ENCODE measurements around the gene CECR2.

The CECR2 gene

GRCh38 chr22:17369439-17370025 is at the start of gene CECR2:
CECR2 (plus strand) TSS chr22:17369460; CDS start chr22:17369784, 324 bp downstream.
- DNase-seq (ENCODE audit: low read depth): no peak

DNA sequence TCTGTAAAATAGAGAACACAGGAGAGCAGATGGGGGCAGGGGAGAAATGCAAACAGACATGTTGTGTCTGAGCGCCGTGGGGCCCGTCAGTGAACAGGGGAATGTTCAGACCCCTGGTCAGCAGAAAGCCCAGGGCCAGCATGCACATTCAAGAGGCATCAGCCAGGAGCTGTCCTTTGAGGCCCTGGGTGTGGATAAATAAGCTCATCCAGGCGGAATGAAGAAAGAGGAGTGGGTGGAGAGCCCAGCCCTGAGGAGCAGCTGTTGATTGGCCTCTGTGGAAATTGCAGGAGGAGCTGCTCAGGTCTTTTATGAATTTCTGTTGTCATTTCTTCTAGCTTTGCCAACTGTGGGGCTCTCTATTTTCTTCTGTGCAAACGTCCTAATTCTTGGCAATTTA is 49.7 kb upstream of the CECR2 start:
- no peak for DNase-seq (ENCODE audit: low read depth)

DNA sequence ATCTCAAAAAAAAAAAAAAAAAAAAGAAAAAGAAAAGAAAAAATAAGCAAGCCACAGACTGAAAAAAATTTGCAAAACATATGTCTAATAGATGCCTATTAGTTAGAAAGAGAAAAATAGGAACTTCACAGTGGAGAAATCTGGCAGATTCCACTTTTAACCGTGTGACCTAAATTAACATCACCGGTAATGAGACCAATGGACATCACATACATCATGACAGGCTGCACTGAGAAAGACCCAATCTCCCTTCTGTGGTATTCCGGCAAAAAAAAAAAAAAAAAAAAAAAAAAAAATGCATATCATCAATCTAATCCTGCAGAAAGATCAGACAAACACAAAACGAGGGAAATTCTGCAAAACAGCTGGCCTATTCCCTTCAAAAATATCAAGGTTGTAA is 46.7 kb upstream of the CECR2 start:
- DNase-seq (ENCODE audit: low read depth): no peak

GRCh38 chr22:17331690-17332089 is 37.6 kb upstream of the CECR2 start:
- DNase-seq (ENCODE audit: low read depth): no peak

- no peak for DNase-seq (ENCODE audit: low read depth)
These were observed 37.0 kb upstream of the CECR2 start for GRCh38 chr22:17332109-17332800.

DNA sequence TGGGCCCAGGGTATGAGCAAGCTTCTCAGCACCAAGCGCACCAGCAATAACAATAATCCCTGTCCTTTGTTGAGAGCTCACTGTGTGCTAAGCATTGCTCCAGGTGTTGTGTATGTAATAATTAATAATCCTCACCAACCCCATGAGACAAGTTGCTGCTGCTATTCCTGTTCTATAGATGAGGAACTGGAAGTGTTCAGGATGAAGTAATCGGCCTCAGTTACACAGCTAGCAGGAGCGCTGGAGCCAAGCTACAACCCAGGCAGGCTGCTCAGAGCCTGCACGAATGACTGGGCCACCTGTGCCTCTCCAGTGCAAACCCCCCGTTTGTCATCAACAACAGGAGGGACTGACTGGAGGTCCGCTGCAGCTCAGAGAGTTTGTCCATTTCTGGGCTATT is 35.2 kb upstream of the CECR2 start:
- DNase-seq (ENCODE audit: low read depth): no peak

GRCh38 chr22:17334983-17335382 is 34.3 kb upstream of the CECR2 start:
- DNase-seq (ENCODE audit: low read depth): no peak

- DNase-seq (ENCODE audit: low read depth): no peak
These were observed 33.2 kb upstream of the CECR2 start for GRCh38 chr22:17336061-17336460.

DNA sequence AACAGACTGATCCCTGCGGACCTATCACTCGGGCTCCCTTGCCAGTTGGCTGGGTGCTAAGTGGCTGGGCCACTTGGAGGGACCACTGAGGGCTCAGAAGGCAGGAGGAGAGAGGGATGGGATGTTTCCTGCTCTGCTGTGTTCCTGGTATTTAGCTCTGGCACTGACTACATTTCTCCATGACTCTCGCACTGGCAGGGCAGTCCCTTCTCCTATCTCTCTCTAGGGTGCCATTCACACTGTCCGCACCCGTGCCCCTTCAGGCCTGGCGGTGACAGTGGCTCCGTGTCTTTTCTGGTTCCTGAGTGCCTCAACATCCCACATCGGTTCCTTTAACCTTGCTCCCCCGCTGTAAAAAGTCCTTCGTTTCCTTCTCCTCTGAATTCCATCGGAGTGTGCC is 31.6 kb upstream of the CECR2 start:
- no peak for DNase-seq (ENCODE audit: low read depth)

GRCh38 chr22:17339095-17339693 is 30.1 kb upstream of the CECR2 start:
- no peak for DNase-seq (ENCODE audit: low read depth)

DNA sequence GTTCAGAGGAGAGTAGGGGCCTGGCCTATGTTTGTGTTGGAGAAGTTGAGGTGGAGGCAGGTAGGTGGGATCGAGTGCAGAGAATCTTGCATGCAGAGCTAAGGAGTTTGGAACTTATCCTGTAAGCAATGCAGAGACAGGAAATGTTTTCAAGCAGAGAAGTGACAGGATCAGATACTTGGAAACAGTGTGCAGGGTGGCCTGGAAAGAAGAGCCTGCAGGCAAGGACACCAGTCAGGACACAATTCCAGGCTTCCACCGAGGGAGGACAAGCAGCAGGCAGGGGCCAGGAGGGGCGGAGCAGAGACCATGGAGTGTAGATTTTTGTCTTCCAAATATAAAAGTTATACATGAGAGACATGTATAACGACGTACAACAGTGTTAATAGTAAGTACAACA is 26.9 kb upstream of the CECR2 start:
- no peak for DNase-seq (ENCODE audit: low read depth)

GRCh38 chr22:17343766-17344165 is 25.5 kb upstream of the CECR2 start:
- no peak for DNase-seq (ENCODE audit: low read depth)

DNA sequence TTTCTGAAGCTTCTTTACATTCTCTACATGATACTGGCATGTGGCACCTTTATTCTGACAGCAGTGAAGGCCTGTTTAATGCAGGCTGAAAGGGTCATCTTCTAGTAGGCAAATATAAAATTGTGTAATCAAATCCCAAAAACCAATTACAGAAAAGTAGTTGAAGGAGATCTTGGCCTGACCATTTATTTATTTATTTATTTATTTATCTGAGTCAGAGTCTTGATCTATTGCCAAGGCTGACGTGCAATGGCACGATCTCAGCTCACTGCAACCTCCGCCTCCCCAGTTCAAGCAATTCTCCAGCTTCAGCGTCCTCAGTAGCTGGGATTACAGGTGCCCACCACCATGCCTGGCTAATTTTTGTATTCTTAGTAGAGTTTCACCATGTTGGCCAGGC is 22.7 kb upstream of the CECR2 start:
- DNase-seq (ENCODE audit: low read depth): no peak

GRCh38 chr22:17347724-17348123 is 21.5 kb upstream of the CECR2 start:
- no peak for DNase-seq (ENCODE audit: low read depth)

- DNase-seq (ENCODE audit: low read depth): no peak
These were observed 20.7 kb upstream of the CECR2 start for GRCh38 chr22:17348464-17349103.

GRCh38 chr22:17349172-17349571 is 20.1 kb upstream of the CECR2 start:
- no peak for DNase-seq (ENCODE audit: low read depth)

GRCh38 chr22:17350292-17350691 is 19.0 kb upstream of the CECR2 start:
- DNase-seq (ENCODE audit: low read depth): no peak

DNA sequence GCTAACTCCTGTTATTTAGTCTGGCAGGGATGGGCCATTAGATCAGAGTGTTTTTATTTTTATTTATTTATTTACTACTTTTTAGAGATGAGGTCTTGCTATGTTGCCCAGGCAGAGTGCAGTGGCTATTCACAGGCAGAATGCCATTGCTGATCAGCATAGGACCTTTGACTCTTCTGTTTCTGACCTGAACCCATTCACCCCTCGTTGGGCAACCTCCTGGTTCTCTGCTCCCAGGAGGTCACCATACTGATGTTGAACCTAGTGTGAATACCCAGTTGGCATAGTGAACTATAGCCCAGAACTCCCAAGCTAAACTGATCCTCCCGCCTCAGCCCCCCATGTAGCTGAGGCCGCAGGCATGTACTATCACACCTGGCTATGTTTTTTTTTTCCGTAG is 16.5 kb upstream of the CECR2 start:
- no peak for DNase-seq (ENCODE audit: low read depth)

DNA sequence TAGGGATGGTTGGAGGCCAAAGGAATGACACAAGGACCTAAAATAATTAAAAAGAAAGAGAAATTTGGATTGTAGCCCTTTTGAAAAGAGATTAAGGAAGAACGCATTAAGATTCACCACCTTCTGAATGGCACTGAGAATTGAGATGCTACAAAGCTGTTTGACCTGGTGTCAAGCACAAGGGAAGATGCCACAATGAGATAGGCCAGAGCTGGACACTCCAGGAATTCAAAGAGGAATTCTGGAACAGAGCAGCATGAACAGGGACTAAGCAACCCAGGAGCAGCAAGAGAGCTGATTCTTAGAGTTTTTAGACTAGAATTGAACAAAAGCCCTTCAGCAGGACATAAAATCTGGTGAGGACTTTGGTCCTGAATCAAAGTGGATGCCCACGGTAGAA is 11.6 kb upstream of the CECR2 start:
- DNase-seq (ENCODE audit: low read depth): no peak

- DNase-seq (ENCODE audit: low read depth): no peak
These were observed 10.8 kb upstream of the CECR2 start for GRCh38 chr22:17358415-17358814.

GRCh38 chr22:17359501-17359900 is 9.8 kb upstream of the CECR2 start:
- no peak for DNase-seq (ENCODE audit: low read depth)

DNA sequence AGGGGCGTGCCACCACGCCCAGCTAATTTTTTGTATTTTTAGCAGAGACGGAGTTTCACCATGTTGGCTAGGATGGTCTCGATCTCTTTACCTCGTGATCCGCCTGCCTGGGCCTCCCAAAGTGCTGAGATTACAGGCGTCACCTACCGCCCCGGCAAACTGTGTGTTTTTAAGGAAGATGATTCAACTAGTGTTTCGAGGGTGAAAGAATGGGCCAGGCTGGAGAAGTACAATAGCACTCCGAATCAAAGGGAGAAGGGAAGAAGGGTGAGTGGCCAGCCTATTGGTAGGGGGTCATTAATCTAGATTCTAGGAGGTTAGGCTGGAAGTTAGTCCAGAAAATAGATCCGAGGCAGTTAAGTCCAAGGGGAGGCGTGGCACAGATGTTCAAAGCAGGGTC is 2.9 kb upstream of the CECR2 start:
- no peak for DNase-seq (ENCODE audit: low read depth)

DNA sequence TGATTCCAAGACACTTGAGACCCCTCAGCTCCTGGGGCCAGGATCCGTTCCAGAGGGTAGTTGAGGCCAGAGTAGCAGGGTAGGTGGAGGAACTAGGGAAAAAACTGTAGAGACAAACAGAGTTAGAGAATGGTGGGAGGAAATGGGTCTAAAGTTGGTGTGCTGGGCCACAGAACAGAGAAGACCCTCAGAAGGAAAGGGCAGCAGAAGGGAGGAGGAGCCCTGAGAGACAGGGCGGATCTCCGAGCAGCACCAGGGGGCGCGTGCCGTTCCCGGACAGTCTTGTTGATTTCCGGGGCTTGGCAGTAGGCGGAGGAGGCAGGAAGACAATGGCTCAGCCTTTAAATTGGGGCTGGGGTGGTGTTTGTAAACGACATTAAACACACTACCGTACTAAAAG is 2.4 kb upstream of the CECR2 start:
- no peak for DNase-seq (ENCODE audit: low read depth)
